Measurements from ENCODE around the gene LONP1. TPM values are rescaled to one million over a fixed set of nuclear protein-coding genes. Genes with fewer than 3 reads are reported as not detected.
A peak's percentile ranks its signal among the peaks of the same experiment; 100 is the strongest.

The LONP1 gene
- total and polyA plus RNA-seq, 4 donors: 32.3 to 83.9 (median 57.5) TPM

DNA sequence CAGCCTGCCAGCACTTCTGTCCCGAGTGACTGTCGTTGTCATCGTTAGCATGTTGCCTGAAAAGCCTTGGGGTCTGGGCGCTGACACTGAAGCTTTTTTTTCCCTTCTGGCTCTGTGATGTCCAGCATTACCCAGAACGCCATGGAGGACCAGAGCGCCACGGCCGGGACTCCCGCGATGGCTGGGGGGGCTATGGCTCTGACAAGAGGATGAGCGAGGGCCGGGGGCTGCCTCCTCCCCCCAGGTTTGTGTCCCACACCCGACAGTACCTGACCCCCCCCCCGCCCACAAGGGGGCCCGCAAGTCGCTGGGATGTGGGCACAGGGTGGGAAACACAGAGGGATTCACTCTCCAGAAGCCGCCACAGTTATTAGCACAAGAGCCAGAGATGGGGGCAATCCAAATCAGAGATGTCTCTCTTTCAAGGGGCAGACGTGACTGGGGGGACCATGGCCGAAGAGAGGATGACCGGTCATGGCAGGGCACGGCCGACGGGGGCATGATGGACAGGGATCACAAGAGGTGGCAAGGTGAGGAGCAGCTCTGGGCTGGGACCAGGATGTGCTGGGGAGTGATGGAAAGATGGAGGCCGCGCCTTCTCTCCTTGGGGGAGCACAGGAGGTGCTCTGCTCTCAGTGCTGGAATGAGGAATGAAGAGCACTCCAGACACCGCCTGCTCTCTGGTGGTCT lies 52.9 kb downstream of the LONP1 start:
- peak overlapping the region; percentile 16 to 84 for H3K27ac ChIP-seq (ENCODE audit: low read depth in 1 of 2, low read length in 2 of 2)
- 92% methylated on average over 26 of the region's 26 CpGs for WGBS
- no peak for DNase-seq (ENCODE audit: low spot score)
- H3K4me3 ChIP-seq (ENCODE audit: low read depth in 1 of 3, low read length in 3 of 3): no peak overlapping the region
- H3K27me3 ChIP-seq (ENCODE audit: control insufficient read depth in 4 of 4, insufficient read depth in 4 of 4, low read length in 3 of 4): no peaks in the 10 kb centered on the region
- H3K36me3 ChIP-seq (ENCODE audit: control insufficient read depth in 4 of 4, insufficient read depth in 3 of 4, low read depth in 1 of 4, low read length in 3 of 4): peaks cover 27 to 75% (median 52%) of the 10 kb centered on the region in 4 donors
- no peak overlapping the region for H3K9ac ChIP-seq (ENCODE audit: low read depth in 1 of 2, low read length in 2 of 2)
- no peaks in the 10 kb centered on the region for H3K9me3 ChIP-seq (ENCODE audit: control insufficient read depth in 4 of 4, low read length in 3 of 4)
- H3K4me1 ChIP-seq (ENCODE audit: control insufficient read depth in 4 of 4, insufficient read depth in 4 of 4, low read length in 3 of 4): peaks cover 2 to 21% (median 13%) of the 10 kb centered on the region in 4 donors
- TF ChIP-seq RAD21 (IDR thresholded peaks at IDR 0.05) (no peak), HNF4A (conservative IDR thresholded peaks at IDR 0.05) (no peak), EGR1 (IDR thresholded peaks at IDR 0.05; ENCODE audit: low read depth in 2 of 2) (no peak), RXRA (IDR thresholded peaks at IDR 0.05) (no peak), ATF3 (IDR thresholded peaks at IDR 0.05) (no peak), HNF4G (IDR thresholded peaks at IDR 0.05) (no peak), FOXA2 (IDR thresholded peaks at IDR 0.05) (no peak), SP1 (IDR thresholded peaks at IDR 0.05) (no peak), GABPA (IDR thresholded peaks at IDR 0.05 in 1 of 2, conservative IDR thresholded peaks at IDR 0.05 in 1 of 2) (no peak), YY1 (IDR thresholded peaks at IDR 0.05) (no peak)
- TF ChIP-seq, protein P1, sequence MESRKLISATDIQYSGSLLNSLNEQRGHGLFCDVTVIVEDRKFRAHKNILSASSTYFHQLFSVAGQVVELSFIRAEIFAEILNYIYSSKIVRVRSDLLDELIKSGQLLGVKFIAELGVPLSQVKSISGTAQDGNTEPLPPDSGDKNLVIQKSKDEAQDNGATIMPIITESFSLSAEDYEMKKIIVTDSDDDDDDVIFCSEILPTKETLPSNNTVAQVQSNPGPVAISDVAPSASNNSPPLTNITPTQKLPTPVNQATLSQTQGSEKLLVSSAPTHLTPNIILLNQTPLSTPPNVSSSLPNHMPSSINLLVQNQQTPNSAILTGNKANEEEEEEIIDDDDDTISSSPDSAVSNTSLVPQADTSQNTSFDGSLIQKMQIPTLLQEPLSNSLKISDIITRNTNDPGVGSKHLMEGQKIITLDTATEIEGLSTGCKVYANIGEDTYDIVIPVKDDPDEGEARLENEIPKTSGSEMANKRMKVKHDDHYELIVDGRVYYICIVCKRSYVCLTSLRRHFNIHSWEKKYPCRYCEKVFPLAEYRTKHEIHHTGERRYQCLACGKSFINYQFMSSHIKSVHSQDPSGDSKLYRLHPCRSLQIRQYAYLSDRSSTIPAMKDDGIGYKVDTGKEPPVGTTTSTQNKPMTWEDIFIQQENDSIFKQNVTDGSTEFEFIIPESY (IDR thresholded peaks at IDR 0.05): no peak

- H3K27ac ChIP-seq (ENCODE audit: low read depth in 1 of 2, low read length in 2 of 2): peak overlapping the region; percentile 62 to 84
- DNase-seq (ENCODE audit: low spot score): no peak
These were observed 54.0 kb downstream of the LONP1 start for GRCh38 chr19:5665781-5666513.

More at GRCh38 chr19:5665781-5666513, 54.0 kb downstream of the LONP1 start:
- TF ChIP-seq GABPA (IDR thresholded peaks at IDR 0.05 in 1 of 2, conservative IDR thresholded peaks at IDR 0.05 in 1 of 2) (peak in 1 of 2 donors; percentile 13), CTCF (IDR thresholded peaks at IDR 0.05; ENCODE audit: low read depth, low read length, missing input control) (peak; percentile 50), HNF4A (conservative IDR thresholded peaks at IDR 0.05) (peak; percentile 64 to 65), YY1 (IDR thresholded peaks at IDR 0.05) (peak; percentile 54), RXRA (IDR thresholded peaks at IDR 0.05) (peak; percentile 84 to 86), FOXA1 (IDR thresholded peaks at IDR 0.05) (no peak), MAX (IDR thresholded peaks at IDR 0.05) (no peak), ATF3 (IDR thresholded peaks at IDR 0.05) (no peak), REST (IDR thresholded peaks at IDR 0.05) (peak; percentile 36), TAF1 (conservative IDR thresholded peaks at IDR 0.05) (no peak), NR2F2 (IDR thresholded peaks at IDR 0.05) (no peak), RAD21 (IDR thresholded peaks at IDR 0.05) (peak; percentile 73 to 78), JUND (IDR thresholded peaks at IDR 0.05) (peak; percentile 19 to 24), FOXA2 (IDR thresholded peaks at IDR 0.05) (peak; percentile 64), HNF4G (IDR thresholded peaks at IDR 0.05) (peak; percentile 13), EGR1 (IDR thresholded peaks at IDR 0.05; ENCODE audit: low read depth in 2 of 2) (no peak), SP1 (IDR thresholded peaks at IDR 0.05) (peak; percentile 68)
- TF ChIP-seq, protein P1 (IDR thresholded peaks at IDR 0.05): no peak
- Histone ChIP-seq H3K4me3 (ENCODE audit: low read depth in 1 of 3, low read length in 3 of 3) (no peak overlapping the region), H3K9me3 (ENCODE audit: control insufficient read depth in 4 of 4, low read length in 3 of 4) (no peaks in the 10 kb centered on the region), H3K9ac (ENCODE audit: low read depth in 1 of 2, low read length in 2 of 2) (no peak overlapping the region), H3K36me3 (ENCODE audit: control insufficient read depth in 4 of 4, insufficient read depth in 3 of 4, low read depth in 1 of 4, low read length in 3 of 4) (peaks cover 31 to 83% (median 56%) of the 10 kb centered on the region in 4 donors), H3K4me1 (ENCODE audit: control insufficient read depth in 4 of 4, insufficient read depth in 4 of 4, low read length in 3 of 4) (peaks cover 2 to 21% (median 13%) of the 10 kb centered on the region in 4 donors), H3K27me3 (ENCODE audit: control insufficient read depth in 4 of 4, insufficient read depth in 4 of 4, low read length in 3 of 4) (no peaks in the 10 kb centered on the region)
- 61% methylated on average over 10 of the region's 10 CpGs for WGBS

Data from liver (tissue), 9 donors.